Cardiac fibroblast (primary cell): ENCODE results near the gene CDC73.

Experiments
- DNase-seq, 2 donors: peaks; one replicate each; pipeline versions ENCODE4 v3.0.0 to v3.0.0-alpha.2; 2010; ENCODE audit warnings: low read depth in 2 of 2
- H3K4me3 ChIP-seq, 2 donors: replicated peaks in 1 of 2; 1 replicate in 1 of 2; 2 replicates in 1 of 2; pipeline ENCODE4 v1.5.1; 2011; ENCODE audit warnings: low read depth in 2 of 2, low read length in 2 of 2, mild to moderate bottlenecking in 2 of 2, moderate library complexity in 1 of 2
- CTCF ChIP-seq: IDR thresholded peaks from one replicate; pipeline ENCODE4 v1.5.1; 2011; ENCODE audit warnings: low read depth, mild to moderate bottlenecking, low read length, inconsistent platforms

Gene CDC73

GRCh38 chr1:193157360-193157759 lies 35.5 kb downstream of the CDC73 start:
- DNase-seq, result no peak
- no peak overlapping the region for H3K4me3 ChIP-seq
- no peak for TF ChIP-seq CTCF

- no peak for TF ChIP-seq CTCF
- DNase-seq, result no peak
- H3K4me3 ChIP-seq, result no peak overlapping the region
These were observed 54.3 kb downstream of the CDC73 start for GRCh38 chr1:193176113-193176512.

GRCh38 chr1:193176788-193177187 lies 55.0 kb downstream of the CDC73 start:
- TF ChIP-seq CTCF, result no peak
- DNase-seq, result no peak
- no peak overlapping the region for H3K4me3 ChIP-seq

GRCh38 chr1:193179094-193179493 lies 57.3 kb downstream of the CDC73 start:
- no peak for DNase-seq
- no peak for TF ChIP-seq CTCF

GRCh38 chr1:193181536-193181935 lies 59.7 kb downstream of the CDC73 start:
- peak in 1 of 2 donors; percentile 31 for DNase-seq
- TF ChIP-seq CTCF, result no peak
- H3K4me3 ChIP-seq, result no peak overlapping the region

More at GRCh38 chr1:193179094-193179493, 57.3 kb downstream of the CDC73 start:
- no peak overlapping the region for H3K4me3 ChIP-seq

GRCh38 chr1:193181985-193182384 lies 60.2 kb downstream of the CDC73 start:
- peak in 1 of 2 donors; percentile 29 for DNase-seq
- no peak for TF ChIP-seq CTCF
- H3K4me3 ChIP-seq, result no peak overlapping the region

- DNase-seq, result peak; percentile 74 to 82
- H3K4me3 ChIP-seq, result no peak overlapping the region
- peak; percentile 71 for TF ChIP-seq CTCF
These were observed 61.3 kb downstream of the CDC73 start for GRCh38 chr1:193183019-193183627.
